GM18526 (cell line): Measurements from ENCODE around the gene LRFN4.

Experiments
- POLR2A ChIP-seq: IDR thresholded peaks from 3 replicates; pipeline ENCODE4 v1.6.1; 2011; ENCODE audit not compliant: insufficient read length; ENCODE audit errors: extremely low read depth

LRFN4 gene

DNA sequence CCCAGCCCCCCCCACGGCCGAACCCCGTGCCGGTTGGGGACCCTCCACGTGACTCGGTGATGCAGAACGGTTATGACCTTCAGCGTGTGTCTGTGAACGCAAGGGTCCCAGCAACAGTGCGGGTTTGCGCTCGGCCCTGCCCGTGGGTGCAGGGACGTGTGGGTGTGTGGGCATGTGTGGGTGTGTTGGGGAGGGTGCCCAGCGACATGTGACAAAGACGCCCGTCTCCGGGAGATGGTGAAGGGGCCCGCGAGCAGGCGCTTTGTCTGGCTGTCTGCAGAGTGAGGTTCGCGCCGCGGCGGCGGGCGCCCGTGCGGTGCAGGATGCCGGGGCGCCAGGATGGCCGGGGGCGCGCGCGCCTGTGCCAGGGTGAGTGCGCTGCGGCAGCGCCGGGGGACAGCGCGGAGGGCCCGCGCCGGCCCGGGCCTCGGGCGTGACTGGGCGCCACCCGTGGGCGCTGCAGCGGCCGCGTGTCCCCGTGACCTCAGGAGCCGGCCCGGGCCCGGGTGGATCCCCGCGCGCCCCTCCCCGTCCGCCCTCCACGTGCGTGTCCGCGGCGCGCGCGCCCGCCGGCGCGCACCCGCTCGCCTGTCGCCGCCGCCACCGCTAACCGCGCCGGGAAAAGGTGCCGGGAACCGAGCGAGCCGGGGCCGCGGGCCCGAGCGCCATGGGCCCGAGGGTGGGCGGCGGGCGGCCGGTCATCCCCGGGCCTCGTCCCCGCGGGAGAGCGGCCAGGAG is at the start of gene LRFN4:
Gene LRFN4 (plus strand): TSS at position 569 of the 738 bp plus-strand sequence. CDS start 681 bp downstream, outside the sequence.
- no peak for TF ChIP-seq POLR2A

DNA sequence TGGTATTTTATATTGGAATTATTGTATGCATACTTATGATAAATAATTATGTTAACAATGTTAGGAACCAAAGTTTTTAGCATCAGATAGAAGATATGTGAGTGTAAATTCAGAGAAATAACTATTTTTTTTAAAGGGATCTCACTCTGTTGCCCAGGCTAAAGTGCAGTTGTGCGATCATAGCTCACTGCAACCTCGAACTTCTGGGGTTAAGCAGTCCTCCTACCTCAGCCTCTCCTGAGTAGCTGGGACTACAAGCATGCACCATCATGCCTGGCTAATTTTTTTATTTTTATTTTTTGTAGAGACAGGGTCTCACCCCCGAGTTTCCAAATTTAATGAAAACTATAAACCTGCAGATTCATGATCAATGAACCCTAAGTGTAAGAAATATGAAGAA is 47.3 kb upstream of the LRFN4 start:
- no peak for TF ChIP-seq POLR2A

GRCh38 chr11:66810576-66811185 is 46.2 kb upstream of the LRFN4 start:
- TF ChIP-seq POLR2A: no peak

- TF ChIP-seq POLR2A: no peak
Observed at GRCh38 chr11:66814678-66815077, 42.2 kb upstream of the LRFN4 start.

GRCh38 chr11:66815646-66816045 is 41.2 kb upstream of the LRFN4 start:
- no peak for TF ChIP-seq POLR2A

- no peak for TF ChIP-seq POLR2A
Observed at GRCh38 chr11:66818231-66818955, 38.5 kb upstream of the LRFN4 start.

DNA sequence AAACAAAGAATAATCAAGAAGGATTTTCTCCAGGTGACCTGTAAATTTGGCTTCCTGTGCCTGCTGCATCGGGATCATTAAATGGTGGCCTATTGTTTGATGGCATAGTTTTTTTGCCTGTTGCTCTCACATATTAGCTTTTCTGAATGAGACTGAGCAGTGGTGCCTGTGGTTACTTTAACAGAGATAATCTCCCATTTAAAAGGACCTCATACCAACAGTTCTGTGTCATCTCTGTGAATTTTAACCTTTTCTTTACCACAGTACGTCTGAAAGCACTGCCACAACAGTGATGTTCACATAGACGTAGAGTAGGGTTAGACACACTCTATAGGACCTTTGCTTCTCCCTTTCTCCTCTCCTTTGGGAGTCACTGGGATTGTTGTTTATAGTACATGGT is 36.5 kb upstream of the LRFN4 start:
- no peak for TF ChIP-seq POLR2A

GRCh38 chr11:66820901-66821300 is 36.0 kb upstream of the LRFN4 start:
- no peak for TF ChIP-seq POLR2A

DNA sequence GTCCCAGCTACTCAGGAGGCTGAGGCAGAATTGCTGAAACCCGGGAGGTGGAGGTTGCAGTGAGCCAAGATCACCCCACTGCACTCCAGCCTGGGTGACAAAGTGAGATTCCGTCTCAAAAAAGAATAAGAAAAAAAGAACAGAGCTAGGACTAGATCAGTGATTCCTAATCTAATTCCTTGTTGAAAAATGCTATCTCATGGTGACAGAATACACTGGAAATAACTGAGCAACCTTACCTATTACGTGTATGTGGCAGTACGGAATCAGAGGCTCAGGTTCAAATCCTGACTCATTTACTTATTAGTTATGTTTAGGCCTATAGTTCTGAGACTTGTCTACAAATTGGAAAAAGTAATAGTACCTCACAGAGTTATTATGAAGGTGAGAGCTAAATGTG is 33.2 kb upstream of the LRFN4 start:
- TF ChIP-seq POLR2A: no peak

DNA sequence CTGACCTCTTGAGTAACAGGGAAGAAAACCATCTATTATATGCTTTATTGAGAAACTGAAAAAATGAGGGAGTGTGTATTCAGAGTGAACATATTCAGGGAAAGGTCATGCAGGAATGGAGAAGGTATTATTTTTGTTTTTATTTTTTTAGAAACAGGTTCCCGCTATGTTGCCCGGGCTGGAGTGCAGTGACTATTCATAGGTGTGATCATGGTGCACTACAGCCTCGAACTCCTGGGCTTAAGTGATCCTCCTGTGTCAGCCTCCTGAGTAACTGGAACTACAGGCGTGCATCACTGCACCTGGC is 22.4 kb upstream of the LRFN4 start:
- TF ChIP-seq POLR2A: no peak

DNA sequence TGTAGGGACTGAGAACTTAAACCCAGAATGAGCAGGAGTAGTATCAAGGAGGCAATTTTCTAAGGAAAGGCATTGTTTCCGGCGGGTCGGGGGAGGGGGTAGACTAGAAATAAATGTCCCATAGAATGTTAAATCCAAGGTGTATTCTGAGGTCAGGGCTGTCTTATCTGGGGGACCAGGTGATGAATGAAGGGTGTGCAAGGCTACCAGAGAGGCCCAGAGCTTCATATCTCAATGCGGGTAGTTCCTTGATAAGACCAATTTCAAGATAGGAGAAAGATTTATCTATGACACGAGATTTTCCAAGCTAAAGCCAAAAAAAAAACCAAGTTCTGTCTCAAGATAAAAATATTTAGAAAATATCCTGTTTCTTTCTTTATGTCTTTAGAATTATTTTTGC is 21.9 kb upstream of the LRFN4 start:
- TF ChIP-seq POLR2A: no peak

GRCh38 chr11:66835768-66836405 is 21.0 kb upstream of the LRFN4 start:
- TF ChIP-seq POLR2A: no peak

DNA sequence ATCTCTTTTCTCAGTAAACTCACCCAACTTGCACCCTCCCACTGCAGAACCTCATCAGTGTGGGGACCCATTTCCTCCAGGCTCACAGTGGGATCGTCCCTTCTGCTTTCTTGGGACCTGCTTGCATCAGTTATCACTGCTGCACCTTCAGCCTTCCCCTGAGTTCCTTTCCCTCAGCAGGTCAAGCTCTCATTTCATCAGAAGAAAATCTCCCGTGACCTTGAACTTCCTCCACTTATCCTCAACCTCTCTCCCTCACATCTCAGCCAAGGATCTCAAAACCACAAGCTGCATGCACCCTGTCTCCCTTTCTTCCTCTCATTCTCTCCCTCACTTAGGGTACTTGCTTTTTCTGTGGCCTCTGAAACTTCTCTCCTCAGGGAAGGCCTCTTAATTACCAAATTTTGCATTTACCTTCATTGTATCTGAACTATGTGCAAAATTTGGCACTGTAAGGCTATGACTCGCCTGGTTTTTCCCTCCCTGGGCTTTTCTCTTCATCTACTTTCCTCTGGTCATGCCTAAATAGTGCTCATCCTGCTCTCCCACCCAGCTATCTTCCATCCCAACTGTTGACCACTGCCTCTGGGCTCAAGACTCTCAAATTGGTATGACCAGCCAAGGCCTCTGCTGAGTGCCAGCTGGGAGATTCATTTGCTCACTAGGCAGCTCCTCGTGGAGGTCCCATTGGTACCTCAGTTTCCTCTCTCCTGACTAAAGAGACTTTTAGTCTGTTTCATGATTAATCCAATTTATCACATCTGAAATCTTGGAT is 16.4 kb upstream of the LRFN4 start:
- TF ChIP-seq POLR2A: no peak

GRCh38 chr11:66841861-66842260 is 15.0 kb upstream of the LRFN4 start:
- no peak for TF ChIP-seq POLR2A

DNA sequence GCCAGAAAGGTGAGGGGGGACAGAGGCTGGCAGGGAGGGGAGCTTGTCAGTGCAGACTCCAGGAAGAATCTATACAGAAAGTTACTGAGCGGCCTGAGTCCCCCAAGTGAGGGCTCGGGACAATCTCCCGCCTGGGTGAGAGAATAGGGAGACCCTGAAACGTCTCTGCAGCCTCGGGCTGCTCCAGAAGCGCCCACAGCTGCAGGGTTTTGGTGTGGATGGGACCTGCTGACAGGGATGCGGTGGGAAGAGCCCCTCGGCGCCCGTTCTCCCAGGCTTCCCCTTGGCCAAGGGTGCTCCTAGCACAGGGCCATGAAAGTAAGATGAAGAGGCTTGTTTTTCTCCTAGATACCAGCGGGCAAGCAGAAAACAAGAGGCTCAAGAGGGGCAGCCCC is 14.4 kb upstream of the LRFN4 start:
- no peak for TF ChIP-seq POLR2A
